HepG2 (cell line): ENCODE results near the gene UBC. TPM values are rescaled to one million over a fixed set of nuclear protein-coding genes. Genes with fewer than 3 reads are reported as not detected.

Experiments
- ERF ChIP-seq: IDR thresholded peaks from 2 replicates; pipeline ENCODE4 v1.6.1; 2018; ENCODE audit warnings: missing biosample characterization, missing genetic modification reagents
- FLYWCH1 ChIP-seq: sonication (generic); formaldehyde crosslinking; IDR thresholded peaks from 2 replicates; pipeline ENCODE4 v1.8.1; 2023; ENCODE audit warnings: mild to moderate bottlenecking, missing genetic modification reagents
- FOXM1 ChIP-seq: sonication (generic); formaldehyde crosslinking; IDR thresholded peaks from 2 replicates; pipeline ENCODE4 v1.5.0; 2020; ENCODE audit warnings: missing genetic modification reagents
- GATAD1 ChIP-seq: IDR thresholded peaks from 2 replicates; pipeline ENCODE4 v1.6.1; 2016; ENCODE audit warnings: missing genetic modification reagents, missing compliant biosample characterization
- HNRNPLL ChIP-seq: fragments of 200-400 bp; formaldehyde crosslinking; IDR thresholded peaks from 2 replicates; pipeline ENCODE4 v1.6.1; 2017; ENCODE audit warnings: mild to moderate bottlenecking, low read depth, low read length; ENCODE audit not compliant: poor library complexity, severe bottlenecking
- MATR3 ChIP-seq: sonication (generic); formaldehyde crosslinking; IDR thresholded peaks from 2 replicates; pipeline ENCODE4 v1.4.0; 2020; ENCODE audit warnings: missing genetic modification reagents
- RARG ChIP-seq: sonication (generic); formaldehyde crosslinking; IDR thresholded peaks from 2 replicates; pipeline ENCODE4 v1.4.0; 2020; ENCODE audit warnings: low read depth, mild to moderate bottlenecking, missing genetic modification reagents
- RFX3 ChIP-seq: IDR thresholded peaks from 2 replicates; pipeline ENCODE4 v1.6.1; 2016; ENCODE audit warnings: missing biosample characterization, missing genetic modification reagents
- RXRA ChIP-seq: sonication (generic); formaldehyde crosslinking; IDR thresholded peaks from 2 replicates; pipeline ENCODE4 v1.5.1; 2020; ENCODE audit warnings: missing genetic modification reagents
- SRF ChIP-seq: IDR thresholded peaks from 2 replicates; pipeline ENCODE4 v1.6.1; 2011; ENCODE audit warnings: mild to moderate bottlenecking, low read depth, low read length, moderate library complexity
- ZIK1 ChIP-seq: sonication (generic); formaldehyde crosslinking; IDR thresholded peaks from 2 replicates; pipeline ENCODE4 v1.5.0; 2020; ENCODE audit warnings: mild to moderate bottlenecking, low read depth, missing genetic modification reagents, borderline replicate concordance
- ZNF256 ChIP-seq: sonication (generic); formaldehyde crosslinking; conservative IDR thresholded peaks from 2 replicates; pipeline ENCODE4 v1.4.0; 2020; ENCODE audit warnings: missing genetic modification reagents
- ZNF282 ChIP-seq: fragments of 450-650 bp; IDR thresholded peaks from 2 replicates; pipeline ENCODE4 v1.6.1; 2018; ENCODE audit not compliant: partially characterized antibody
- ZNF484 ChIP-seq: sonication (generic); formaldehyde crosslinking; IDR thresholded peaks from 2 replicates; pipeline ENCODE4 v1.5.1; 2020; ENCODE audit warnings: mild to moderate bottlenecking, low read depth, missing genetic modification reagents, borderline replicate concordance
- ZNF569 ChIP-seq: sonication (generic); formaldehyde crosslinking; IDR thresholded peaks from 2 replicates; pipeline ENCODE4 v1.5.0; 2020; ENCODE audit warnings: mild to moderate bottlenecking, missing genetic modification reagents, moderate library complexity, borderline replicate concordance
- ZSCAN20 ChIP-seq: sonication (generic); formaldehyde crosslinking; IDR thresholded peaks from 2 replicates; pipeline ENCODE4 v1.4.0; 2020; ENCODE audit warnings: missing genetic modification reagents, mild to moderate bottlenecking, borderline replicate concordance
- polyA plus RNA-seq, 8 experiments: library from polyadenylated mRNA; depleted of rRNA in 3 of 8; stranded (reverse) in 7 of 8; unstranded in 1 of 8; fragments of >200 nt; fragmentation: Illumina TruSeq in 4 of 8; extraction: Trizol in 4 of 8; gene quantifications; 2 replicates each; pipeline versions ENCODE4 v1.2.1 to v1.2.3, GENCODE V29; 2011 to 2016; ENCODE audit warnings: low read depth in 4 of 8, missing spikeins in 1 of 8, mixed read lengths in 1 of 8; ENCODE audit not compliant: insufficient read depth in 1 of 8
- total RNA-seq, 5 experiments: library from RNA; depleted of rRNA; stranded (reverse); fragments of >200 nt; fragmentation: Illumina TruSeq; extraction: Trizol; gene quantifications; 2 replicates each; pipeline ENCODE4 v1.2.3, GENCODE V29; 2016; ENCODE audit warnings: low read depth in 1 of 5
- TF ChIP-seq, protein P1 (sequence below): sonication (generic); formaldehyde crosslinking; IDR thresholded peaks from 2 replicates; pipeline ENCODE4 v1.4.0; 2020; ENCODE audit warnings: low read depth, mild to moderate bottlenecking, missing genetic modification reagents
- TF ChIP-seq, protein P2 (sequence below): sonication (generic); formaldehyde crosslinking; conservative IDR thresholded peaks from 2 replicates; pipeline ENCODE4 v1.8.0; 2022; ENCODE audit warnings: missing genetic modification reagents
- TF ChIP-seq, protein P3 (sequence below): IDR thresholded peaks from 2 replicates; pipeline ENCODE4 v1.6.1; 2018; ENCODE audit warnings: missing genetic modification reagents, mild to moderate bottlenecking, missing compliant biosample characterization
- TF ChIP-seq, protein P4 (sequence below): sonication (generic); formaldehyde crosslinking; IDR thresholded peaks from 2 replicates; pipeline ENCODE4 v1.8.0; 2022; ENCODE audit warnings: mild to moderate bottlenecking, missing genetic modification reagents, moderate library complexity
- TF ChIP-seq, protein P5 (sequence below): sonication (generic); formaldehyde crosslinking; IDR thresholded peaks from 2 replicates; pipeline ENCODE4 v1.8.1; 2022; ENCODE audit warnings: low read depth, mild to moderate bottlenecking, missing genetic modification reagents

Gene UBC
- total and polyA plus RNA-seq, 2 of the 13 experiments (the other 11 are each of a cell fraction or from before 2014, with no cell fraction given), result 805 to 1,432 TPM

DNA sequence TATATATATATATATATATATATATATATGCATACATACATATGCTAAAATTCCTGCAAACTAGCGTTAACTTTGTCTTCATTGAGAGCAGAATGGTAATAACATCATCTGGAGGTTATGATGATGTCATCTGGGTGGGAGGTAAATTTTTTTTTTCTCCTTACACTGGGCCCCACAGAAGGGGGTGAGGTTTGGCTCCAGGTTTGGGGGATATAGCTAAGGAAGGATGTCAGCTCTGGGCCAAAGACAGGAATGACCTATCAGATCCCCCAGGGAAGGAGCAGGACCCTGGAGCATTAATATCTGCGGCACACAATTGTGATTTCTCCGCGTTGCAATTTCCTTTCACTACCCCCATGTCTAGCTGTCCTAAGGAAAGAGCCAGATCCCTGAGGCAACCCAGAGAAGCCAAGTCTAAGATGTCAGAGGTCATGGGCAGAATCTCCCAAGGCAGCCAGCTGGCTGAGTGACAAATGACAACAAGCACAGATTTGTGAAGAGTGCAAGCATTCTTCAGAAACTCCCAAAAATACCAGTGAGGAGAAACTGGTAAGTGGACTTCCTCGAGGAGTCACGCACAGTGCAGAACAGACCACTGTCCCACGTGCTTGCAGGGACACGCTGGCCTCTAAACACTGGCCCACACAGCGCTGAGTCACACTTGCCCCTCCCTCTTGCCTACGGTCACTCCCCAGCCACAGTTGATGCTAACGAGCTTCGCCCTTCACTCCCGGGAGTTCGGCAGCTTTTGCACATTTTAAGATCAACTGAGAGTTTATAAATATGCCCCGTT lies 9.9 kb downstream of the UBC start (continued):
- TF ChIP-seq, protein P1, sequence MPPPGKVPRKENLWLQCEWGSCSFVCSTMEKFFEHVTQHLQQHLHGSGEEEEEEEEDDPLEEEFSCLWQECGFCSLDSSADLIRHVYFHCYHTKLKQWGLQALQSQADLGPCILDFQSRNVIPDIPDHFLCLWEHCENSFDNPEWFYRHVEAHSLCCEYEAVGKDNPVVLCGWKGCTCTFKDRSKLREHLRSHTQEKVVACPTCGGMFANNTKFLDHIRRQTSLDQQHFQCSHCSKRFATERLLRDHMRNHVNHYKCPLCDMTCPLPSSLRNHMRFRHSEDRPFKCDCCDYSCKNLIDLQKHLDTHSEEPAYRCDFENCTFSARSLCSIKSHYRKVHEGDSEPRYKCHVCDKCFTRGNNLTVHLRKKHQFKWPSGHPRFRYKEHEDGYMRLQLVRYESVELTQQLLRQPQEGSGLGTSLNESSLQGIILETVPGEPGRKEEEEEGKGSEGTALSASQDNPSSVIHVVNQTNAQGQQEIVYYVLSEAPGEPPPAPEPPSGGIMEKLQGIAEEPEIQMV, result no peak
- TF ChIP-seq ZNF484 (no peak), SRF (no peak), RARG (CRISPR knock-in tag) (no peak), GATAD1 (CRISPR knock-in tag) (peak; percentile 46; the same call in 1 of the 2 replicates), RFX3 (CRISPR knock-in tag) (no peak), FLYWCH1 (no peak), RXRA (CRISPR knock-in tag) (peak; percentile 33; the same call in 1 of the 2 replicates), ZNF569 (CRISPR knock-in tag) (no peak), ZNF282 (no peak), ERF (peak; percentile 93; the same call in 1 of the 2 replicates), FOXM1 (no peak), ZNF256 (0 out of 2 replicates have a peak, but pooled peaks have one; percentile 29), MATR3 (CRISPR knock-in tag) (no peak), HNRNPLL (no peak), ZSCAN20 (CRISPR knock-in tag) (no peak), ZIK1 (CRISPR knock-in tag) (0 out of 2 replicates have a peak, but pooled peaks have one; percentile 46)
- TF ChIP-seq, protein P2, sequence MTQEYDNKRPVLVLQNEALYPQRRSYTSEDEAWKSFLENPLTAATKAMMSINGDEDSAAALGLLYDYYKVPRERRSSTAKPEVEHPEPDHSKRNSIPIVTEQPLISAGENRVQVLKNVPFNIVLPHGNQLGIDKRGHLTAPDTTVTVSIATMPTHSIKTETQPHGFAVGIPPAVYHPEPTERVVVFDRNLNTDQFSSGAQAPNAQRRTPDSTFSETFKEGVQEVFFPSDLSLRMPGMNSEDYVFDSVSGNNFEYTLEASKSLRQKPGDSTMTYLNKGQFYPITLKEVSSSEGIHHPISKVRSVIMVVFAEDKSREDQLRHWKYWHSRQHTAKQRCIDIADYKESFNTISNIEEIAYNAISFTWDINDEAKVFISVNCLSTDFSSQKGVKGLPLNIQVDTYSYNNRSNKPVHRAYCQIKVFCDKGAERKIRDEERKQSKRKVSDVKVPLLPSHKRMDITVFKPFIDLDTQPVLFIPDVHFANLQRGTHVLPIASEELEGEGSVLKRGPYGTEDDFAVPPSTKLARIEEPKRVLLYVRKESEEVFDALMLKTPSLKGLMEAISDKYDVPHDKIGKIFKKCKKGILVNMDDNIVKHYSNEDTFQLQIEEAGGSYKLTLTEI, result no peak
- TF ChIP-seq, protein P3, sequence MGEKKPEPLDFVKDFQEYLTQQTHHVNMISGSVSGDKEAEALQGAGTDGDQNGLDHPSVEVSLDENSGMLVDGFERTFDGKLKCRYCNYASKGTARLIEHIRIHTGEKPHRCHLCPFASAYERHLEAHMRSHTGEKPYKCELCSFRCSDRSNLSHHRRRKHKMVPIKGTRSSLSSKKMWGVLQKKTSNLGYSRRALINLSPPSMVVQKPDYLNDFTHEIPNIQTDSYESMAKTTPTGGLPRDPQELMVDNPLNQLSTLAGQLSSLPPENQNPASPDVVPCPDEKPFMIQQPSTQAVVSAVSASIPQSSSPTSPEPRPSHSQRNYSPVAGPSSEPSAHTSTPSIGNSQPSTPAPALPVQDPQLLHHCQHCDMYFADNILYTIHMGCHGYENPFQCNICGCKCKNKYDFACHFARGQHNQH (CRISPR knock-in tag), result peak; percentile 85
- TF ChIP-seq, protein P4, sequence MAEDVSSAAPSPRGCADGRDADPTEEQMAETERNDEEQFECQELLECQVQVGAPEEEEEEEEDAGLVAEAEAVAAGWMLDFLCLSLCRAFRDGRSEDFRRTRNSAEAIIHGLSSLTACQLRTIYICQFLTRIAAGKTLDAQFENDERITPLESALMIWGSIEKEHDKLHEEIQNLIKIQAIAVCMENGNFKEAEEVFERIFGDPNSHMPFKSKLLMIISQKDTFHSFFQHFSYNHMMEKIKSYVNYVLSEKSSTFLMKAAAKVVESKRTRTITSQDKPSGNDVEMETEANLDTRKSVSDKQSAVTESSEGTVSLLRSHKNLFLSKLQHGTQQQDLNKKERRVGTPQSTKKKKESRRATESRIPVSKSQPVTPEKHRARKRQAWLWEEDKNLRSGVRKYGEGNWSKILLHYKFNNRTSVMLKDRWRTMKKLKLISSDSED (CRISPR knock-in tag), result no peak
- TF ChIP-seq, protein P5, sequence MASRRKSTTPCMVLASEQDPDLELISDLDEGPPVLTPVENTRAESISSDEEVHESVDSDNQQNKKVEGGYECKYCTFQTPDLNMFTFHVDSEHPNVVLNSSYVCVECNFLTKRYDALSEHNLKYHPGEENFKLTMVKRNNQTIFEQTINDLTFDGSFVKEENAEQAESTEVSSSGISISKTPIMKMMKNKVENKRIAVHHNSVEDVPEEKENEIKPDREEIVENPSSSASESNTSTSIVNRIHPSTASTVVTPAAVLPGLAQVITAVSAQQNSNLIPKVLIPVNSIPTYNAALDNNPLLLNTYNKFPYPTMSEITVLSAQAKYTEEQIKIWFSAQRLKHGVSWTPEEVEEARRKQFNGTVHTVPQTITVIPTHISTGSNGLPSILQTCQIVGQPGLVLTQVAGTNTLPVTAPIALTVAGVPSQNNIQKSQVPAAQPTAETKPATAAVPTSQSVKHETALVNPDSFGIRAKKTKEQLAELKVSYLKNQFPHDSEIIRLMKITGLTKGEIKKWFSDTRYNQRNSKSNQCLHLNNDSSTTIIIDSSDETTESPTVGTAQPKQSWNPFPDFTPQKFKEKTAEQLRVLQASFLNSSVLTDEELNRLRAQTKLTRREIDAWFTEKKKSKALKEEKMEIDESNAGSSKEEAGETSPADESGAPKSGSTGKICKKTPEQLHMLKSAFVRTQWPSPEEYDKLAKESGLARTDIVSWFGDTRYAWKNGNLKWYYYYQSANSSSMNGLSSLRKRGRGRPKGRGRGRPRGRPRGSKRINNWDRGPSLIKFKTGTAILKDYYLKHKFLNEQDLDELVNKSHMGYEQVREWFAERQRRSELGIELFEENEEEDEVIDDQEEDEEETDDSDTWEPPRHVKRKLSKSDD, result peak; percentile 75; the same call in 1 of the 2 replicates
